Stimulated activated CD8-positive, alpha-beta memory T cell treated with anti-CD3 and anti-CD28 coated beads, Interleukin-4, amount 100 ng/mL, for 24 hours (primary cell): ENCODE data around the gene CYREN.

Source experiments
- DNase-seq: peaks from one replicate; pipeline ENCODE4 v3.0.0-alpha.2; 2020; ENCODE audit warnings: low read depth

Gene CYREN

DNA sequence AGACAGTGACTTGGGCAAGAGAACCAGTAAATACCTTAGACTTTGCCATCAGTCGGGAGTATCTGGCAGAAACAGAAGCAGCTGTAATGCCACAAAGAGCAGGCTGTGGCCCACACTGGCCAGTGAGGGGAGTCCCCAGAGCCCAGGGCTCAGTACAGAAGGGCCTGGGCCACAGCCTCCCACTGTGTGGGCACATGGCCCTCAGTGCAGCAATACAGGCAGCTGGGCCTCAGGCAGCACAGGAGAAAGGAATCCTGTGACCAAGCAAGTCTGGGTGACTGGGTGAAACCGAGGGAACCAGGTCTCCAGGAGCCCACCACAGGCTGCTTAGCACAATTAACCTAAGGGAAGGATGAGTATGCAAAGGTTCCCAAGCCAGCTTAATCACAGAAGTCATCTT lies 26.8 kb upstream of the CYREN start:
- DNase-seq, result no peak

DNA sequence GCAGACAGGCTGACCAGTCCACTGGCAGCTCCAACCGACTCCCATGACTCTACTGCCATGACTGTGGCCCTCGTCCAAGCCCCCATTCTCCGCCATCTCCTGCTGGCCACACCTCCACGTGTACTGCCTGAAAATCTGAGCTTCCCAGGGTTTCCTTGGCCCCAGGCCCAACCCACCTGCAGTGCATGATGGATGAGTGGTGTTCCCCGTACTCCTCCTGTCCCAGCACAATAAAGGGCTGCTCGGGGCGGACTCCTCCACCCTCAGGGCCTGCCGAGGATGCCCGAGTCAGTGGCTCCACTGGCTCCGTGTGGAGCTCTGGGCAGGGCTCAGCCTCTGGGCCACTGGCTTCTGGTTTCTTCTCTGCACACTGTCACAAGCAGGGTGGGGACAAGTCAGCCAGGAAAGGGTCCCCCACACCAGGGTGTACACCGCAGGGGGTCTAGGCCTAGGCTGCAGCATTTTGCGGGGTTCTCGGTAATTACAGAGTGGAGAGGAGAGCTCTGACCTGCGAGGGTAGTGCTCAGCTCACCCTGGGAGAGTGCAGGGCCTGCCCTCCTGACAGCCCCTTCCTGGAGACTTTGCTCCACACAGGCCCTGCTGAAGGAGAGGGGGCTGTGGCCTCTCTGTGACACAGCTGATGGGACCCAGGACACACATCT lies 25.6 kb upstream of the CYREN start:
- no peak for DNase-seq

DNA sequence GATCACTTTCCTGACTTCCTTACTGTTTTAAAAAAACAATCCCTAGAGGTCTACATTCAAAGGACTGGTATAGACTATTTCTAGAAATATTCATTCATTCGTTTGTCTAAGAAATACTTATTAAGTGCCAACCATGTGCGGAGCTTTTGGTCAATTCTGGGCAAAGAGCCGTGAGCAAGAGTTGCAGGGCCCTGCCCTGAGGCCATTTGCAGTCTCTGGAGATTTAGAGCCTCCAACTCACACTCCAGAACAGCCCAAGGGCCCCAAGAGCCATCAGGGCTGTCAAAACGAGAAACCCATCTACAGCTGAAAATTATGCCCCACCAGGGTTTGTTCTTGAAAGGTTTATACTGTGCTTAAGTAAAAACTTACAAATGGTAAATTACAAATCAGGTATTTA lies 24.6 kb upstream of the CYREN start:
- DNase-seq, result no peak

DNA sequence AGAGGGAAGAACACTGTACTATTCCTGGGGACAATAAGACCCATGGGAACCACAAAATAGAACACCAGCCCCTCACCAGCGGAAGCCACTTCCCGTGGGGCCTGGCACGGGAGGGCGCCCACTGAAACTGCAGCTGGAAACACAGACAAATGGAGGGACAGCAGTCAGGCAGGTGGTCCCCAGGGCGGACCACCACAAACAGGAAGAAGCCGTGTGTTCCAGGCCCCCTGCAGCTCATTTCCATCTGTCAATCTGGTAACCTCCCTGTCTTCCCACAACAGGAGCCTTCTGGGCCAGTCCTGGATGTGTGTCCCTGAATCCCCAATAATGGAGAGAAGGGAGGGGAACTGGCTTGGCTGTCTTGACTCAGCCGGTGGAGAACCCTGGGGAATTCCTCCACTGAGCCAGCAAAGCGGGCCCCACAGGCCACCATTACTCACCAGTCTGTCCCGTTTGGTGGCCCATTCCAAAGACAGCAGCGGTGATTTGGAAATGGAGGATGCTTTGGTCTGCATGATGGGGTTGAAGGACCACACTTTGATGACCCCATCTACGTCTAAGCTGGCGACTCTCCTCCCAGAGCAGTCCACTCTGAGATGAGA lies 24.1 kb upstream of the CYREN start:
- no peak for DNase-seq

DNA sequence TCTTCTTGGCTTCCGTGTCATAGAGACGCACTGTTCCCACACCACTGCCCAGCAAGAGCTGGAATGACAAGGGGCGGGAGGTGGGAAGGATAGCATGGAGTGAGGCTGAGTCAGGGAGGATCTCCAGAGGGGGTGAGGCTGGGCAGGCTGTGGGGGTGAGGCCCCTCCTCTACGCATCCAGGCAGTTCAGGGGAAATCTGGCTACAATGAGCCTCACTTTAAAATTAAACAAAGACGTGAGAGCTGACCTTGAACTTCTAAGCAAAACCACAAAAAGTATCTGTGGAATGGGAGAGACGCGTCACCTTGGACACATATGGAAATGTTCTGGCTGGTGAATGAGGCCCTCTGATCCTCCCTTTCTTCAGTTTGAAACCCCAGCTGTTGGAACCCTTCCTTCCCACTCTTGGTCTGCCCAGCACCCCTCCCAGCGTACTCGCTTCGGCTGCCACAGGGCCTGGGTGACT lies 23.1 kb upstream of the CYREN start:
- no peak for DNase-seq

DNA sequence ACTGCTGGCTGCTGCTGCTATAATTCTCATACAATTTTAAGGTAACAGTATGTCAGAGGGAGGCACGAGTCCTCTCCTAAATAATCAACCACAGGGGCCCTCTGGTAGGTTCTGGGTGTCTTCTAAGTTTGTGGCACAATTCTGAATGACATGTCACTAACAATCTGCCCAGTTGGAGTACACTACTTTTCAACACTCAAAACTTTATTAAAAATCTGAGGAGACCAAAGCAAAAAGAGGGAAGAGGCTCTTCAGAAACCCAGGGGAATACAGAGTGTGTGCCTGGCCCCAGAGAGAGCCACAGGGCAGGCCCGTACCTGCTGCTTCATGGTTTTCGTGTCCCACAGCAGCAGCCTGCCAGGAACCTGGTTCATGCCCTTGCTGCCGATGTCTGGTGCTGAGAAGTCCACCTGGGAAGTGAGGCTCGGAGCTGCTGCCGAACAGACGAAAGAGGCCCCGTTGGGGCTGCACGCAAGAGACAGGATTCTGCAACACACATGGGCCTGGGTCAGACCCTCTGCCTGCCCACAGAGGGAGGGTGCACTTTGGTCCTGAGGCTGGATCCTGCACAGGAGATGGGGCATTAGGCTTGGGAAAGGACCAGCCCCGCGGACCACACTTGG lies 22.5 kb upstream of the CYREN start:
- no peak for DNase-seq

DNA sequence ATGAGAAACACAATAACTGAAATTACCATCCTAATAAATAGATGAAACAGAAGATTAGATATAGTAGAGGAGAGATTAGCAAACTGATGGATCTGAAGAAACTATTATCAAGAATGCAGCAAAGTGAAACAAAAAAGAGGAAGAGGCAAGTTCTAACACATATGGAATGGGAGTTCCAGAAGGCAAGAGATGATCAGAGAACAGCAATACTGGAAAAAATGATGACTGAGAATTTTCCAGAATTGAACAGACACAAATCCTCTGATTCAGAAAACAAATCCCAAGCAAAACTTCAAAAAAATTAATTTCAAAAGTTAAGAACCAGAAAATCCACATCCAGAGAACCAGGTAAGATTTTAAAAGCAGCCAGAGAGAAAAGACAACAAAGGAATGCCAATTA lies 20.2 kb upstream of the CYREN start:
- DNase-seq, result no peak

DNA sequence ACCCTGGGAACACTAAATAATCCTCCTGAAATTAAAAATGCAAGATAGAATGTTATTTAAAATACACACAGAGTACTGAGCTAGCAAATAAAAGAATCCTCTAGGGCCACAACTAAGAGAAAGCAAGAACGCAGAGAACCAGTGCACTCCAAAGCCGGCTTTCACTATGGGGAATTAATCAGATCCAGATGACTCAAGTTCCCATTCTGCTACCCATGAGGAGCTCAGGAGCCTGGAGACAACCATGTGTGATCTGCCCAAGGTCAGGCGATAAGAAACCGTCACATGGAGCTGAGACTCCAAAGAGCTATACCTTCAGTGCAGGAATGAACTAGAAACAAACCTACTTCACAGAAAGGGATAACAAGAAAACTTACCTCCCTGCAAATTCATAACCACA lies 19.5 kb upstream of the CYREN start:
- DNase-seq, result no peak

DNA sequence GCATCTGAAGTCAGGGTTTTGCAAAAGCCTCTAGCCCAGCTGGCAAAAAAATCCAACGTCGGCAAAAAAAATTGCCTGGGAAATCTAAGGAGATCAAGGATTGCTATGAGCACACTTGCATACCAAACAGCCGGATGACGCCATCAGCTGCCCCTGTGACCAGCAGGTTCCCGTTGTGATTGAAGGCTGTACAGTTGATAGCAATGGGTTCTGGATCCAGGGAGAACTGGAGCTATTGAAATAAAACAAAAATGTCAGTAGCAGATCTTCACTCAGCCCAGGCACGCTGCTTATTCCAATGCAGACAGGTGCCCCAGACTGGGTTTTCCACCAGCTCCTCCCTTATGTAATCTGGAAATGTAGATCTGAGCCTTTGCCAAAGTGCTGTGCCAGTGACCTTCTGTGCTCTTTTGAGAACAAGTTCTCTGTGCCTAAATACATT lies 18.7 kb upstream of the CYREN start:
- DNase-seq, result no peak

DNA sequence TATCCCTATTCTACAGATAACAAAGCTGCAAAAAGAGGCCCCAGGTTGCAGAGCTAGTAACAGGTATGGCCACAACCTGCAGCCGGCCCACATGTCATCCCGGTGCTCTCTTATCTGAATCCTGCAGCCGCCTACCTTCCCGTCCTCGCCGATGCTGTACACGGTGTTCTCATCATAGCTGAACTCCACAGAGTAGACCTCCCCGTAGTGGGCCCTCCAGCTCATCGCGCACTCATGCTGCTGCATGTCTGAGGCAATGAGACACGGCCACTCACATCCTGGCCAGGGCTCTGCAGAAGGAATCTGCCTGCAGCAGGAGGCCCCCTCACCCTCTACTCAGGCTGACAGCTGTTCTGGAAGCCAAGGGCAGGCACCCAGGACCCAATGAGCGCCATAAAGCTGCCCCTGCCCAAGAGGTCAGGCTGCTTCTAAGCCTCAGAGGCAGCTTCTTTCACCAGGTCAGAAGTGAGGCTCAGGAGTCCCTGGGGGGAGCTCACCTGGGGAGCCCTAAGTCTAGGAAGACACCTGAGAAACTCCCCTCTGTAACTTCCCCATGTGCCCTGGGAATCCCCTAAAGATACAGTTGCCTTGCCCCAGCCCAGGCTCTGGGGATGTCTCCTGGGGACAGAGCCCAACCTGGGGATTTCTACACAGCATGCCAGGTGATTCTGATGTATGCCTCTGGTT lies 17.9 kb upstream of the CYREN start:
- no peak for DNase-seq

DNA sequence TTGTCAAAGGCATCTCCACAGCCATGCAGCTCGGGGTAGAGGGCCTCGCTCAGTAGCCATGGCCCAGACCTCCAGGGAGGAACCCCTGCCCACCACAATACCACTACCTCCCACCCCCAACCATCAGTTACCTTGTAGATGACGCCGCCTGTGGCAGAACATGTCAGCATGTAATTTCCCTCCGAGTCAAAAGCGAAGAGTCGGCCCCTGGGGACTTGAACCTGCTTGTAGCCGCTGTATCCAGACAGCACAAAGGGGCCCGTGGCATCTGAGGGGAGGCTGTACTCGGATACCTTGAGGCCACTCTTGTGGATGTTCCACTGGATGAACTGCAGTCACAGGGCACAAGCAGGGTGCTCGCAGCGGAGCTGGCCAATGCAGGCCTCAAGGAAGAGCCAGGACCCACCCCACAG lies 16.3 kb upstream of the CYREN start:
- DNase-seq, result no peak

DNA sequence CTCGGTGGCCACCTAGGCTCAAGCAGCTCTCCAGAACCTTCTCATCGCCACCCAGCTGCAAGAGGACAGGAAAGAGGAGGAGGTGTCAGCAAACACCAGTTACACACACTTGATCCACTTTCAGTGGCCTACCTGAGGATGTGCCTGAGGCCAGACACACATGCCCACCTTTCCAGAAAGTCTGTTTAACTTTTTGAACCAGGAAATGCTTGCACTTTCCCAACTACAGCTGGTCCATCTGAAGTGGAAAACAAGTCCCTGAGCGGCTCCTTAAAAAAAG lies 15.7 kb upstream of the CYREN start:
- no peak for DNase-seq

DNA sequence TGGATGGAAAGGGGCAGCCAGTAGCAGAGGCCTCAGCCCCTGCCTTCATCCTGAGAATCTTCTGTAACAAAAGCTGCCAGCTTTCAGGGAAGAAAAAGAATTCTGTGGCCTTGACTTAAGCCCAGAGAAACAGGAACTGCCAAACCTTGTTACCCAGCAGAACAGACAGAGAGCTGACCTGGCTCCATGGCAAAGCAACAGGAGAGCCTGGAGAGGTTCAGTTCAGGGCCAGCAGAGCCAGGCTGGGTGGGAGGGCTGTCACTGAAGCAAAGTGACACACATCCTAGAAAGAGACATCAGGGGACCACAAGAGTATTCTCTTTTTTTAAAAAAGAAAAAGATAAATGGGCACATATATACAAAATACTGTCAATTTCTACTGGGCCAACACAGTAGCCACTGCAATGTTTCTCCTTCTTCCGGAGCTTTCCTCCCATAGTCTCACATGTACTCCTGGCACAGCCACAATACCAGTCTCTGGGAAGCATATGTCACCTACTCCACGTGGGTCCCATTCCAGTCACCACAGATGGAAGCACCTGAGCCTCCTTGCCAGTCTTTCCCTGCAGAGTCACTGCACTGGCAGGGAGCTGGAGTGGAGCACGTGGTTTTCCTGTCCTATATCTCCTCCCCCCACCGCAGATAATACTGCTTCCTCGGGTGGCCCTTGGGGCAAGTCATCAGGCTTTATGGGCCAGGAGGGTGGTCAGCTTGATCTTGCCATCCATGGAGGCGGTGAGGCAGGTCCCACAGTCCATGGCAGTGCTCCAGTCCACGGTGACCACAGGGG lies 15.2 kb upstream of the CYREN start:
- DNase-seq, result no peak

DNA sequence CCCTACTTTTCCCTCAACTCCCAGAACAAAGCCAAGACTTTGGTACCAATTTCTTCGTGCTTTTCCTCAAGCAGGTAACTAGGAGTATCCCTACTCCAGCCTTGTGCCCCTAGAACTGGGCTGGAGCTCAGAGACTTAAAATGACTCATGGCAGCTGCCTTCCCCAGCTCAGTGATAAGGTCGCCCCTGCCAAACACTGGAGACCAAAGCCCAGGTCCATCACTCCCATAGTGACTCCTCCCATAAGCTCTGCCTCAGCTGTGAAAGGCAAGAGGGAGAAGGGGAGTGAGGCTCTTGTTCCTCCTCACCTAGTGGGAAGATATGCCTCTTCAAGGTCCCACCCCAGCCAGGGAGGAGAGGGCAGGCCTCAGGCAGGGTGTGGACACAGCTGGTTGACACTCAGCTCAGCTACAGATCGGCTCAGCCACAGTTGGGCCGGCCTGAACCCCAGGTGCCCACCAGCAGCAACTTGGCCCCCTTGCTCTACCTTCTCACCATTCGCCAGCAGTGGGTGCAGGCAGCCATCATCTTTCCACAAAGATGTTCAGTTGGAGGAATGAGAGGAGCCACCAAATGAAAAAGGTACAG lies 13.8 kb upstream of the CYREN start:
- DNase-seq, result no peak

DNA sequence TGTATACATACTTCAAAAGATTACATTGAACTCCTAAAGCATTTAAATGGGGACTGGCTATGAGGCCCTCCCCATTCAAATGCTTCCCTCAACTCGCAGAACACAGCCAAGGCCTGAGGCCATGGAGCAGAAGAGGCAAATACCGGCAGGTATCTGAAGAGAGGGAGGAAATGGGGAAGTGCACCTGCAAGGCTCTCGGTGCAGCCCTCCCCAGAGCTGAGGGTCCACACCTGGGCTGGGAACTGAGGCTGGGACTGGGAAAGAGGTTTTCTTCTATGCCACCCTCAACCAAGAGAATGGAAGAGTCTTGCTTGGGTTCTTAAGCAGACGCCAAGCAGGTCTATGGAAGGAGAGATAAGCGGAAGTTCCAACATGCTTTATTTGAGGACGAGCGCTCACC lies 13.0 kb upstream of the CYREN start:
- no peak for DNase-seq

DNA sequence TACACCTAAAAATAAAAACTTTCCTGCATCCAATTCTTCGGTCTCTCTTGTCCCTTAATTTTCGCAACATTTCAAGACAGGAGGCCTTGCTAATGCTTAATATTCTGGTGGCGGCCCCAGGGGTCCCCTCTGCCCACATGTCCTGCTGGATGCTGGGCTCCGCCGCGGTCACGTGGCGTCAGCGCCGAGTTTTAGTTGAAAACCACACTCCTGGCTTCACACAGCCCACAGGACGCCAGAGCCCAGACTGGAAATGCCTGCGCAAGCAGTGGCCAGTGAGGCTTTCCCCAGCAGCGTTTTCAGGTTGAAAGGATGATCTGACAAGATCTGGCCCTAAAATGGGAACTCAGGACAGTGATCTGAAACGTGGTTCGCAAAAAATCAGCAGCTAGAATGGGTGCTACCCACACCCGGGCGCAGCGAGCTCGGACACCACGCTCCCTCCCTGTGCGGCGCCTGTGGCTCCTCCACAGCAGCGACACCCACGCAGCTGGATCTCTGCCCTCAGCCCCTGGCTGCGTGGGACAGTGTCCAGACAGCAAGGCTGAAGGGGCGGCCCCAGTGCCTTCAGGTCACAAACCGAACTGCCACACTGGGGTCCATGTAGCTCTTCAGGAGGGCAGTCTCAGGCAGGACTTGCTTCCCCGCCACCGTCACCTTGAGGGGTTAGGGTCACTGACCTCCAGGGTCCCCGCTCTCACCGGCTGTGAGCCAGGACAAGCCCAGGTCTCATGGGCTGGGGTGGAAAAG lies 11.6 kb upstream of the CYREN start:
- DNase-seq, result no peak

DNA sequence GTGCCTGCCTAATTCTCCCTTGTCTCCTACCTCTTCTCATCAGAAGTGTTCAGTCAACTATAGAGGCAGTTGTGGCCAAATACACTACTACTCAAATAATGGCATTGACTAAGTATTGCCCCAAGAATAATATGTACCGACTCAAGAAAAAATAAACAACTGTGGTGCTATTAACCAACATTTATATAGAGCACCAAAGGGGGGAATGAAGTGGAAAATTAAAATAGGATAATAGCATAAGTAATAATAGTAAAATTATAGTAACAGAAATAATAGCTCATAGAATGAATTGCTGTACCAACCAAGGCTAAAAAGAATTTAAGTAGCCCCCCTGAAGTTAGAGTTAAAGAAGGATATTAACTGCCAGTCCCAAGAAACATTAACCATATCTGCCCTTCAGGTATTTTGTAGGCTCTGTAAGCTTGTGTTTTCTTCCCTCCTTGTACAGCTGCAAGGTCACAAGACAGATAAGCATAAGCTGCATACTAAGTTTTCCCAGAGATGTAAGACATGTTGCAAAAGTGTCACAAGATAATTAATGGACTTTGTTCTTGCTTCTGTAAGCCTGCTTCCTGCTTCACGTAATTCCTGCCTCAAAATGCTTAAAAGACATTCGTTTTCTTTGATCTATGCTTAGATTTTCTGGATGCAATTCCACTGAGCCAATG lies 10.9 kb upstream of the CYREN start:
- DNase-seq, result no peak

DNA sequence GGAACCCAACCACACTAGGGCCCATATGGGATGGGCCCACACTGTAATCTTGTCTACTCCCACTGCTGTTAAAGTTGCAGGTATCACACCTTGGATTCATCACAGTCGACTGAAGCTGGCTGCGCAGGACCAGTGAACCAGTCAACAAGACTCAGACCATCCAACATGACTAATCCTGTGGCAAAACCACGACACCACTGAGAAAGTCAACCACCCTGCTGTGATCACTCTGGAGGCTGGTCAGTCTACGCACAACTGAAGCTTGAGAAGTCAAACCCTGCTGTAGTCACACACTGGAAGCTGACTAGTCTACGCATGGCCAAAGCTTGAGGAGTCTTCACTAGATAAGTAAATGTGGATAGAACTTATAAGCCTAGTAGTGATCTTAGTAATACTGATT lies 9.6 kb upstream of the CYREN start:
- DNase-seq, result no peak

DNA sequence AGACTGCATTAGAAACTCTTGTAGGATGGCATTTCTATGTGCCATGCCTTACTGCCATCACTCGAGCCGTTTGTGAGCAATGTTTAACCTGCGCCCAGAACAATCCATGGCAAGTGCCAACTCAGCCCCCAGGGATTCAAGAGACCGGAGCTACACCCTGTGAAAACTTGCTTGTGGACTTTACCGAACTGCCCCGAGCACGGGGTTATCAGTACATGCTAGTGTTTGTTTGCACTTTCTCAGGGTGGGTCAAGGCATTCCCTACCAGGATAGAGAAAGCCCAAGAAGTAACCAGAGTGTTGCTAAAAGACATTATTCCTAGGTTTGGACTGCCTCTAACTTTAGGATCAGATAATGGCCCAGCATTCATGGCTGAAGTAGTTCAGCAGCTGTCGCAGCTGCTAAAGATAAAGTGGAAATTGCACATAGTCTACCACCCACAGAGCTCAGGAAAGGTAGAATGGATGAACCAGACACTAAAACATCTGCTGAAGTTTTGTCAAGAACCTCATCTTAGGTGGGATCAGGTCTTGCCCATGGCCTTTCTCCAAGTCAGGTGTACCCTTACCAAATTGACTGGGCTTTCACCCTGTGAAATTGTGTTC lies 8.9 kb upstream of the CYREN start:
- no peak for DNase-seq

DNA sequence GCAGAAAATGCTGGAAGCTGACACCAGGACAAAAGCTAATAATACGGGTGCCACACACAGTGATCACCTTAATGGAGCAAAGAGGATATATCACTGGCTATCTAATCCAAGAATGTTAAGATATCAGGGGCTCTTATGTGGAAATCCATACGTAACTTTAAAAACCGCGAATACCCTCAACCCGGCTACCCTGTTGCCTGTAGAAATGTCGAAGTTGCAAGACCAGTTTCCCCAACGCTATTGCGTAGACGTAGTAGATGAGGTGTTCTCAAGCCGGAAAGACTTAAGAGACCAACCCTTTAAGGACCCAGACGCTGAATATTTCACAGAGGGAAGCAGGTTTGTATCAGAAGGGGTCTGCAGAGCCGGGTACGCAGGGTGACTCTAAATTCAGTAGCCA lies 7.9 kb upstream of the CYREN start:
- no peak for DNase-seq
